ENCODE results near the gene RILP. TPM values are rescaled to one million over a fixed set of nuclear protein-coding genes. Genes with fewer than 3 reads are reported as not detected.
A peak's percentile ranks its signal among the peaks of the same experiment; 100 is the strongest.
"Not testable (repeated sequence)": the region's sequence is repeated elsewhere in the genome, so short reads cannot be mapped to it uniquely, and the experiment has no call there.

RILP gene
- total RNA-seq, 2 experiments from 2014 or later: 2.6 to 3.9 TPM

GRCh38 chr17:1661045-1661444 is 11.4 kb upstream of the RILP start:
- CTCF ChIA-PET: interaction anchor here (0.6 to 4.1 kb wide), 5 partner anchors 8 to 15 kb away, joined by 3 to 29 read pairs (median 4); partner anchors contain the start of gene RILP
- Mint-ChIP-seq H3K27ac (no peak overlapping the region), H3K4me3 (no peak overlapping the region), H3K4me1 (peaks cover 1% of the 10 kb centered on the region), H3K27me3 (no peaks in the 10 kb centered on the region), H3K36me3 (ENCODE audit: low read depth) (peaks cover 59% of the 10 kb centered on the region), H3K9me3 (no peaks in the 10 kb centered on the region)
- POLR2A ChIA-PET: no interaction called here
- DNase-seq: no peak

GRCh38 chr17:1658100-1658499 is 8.4 kb upstream of the RILP start:
- peaks cover 80% of the 10 kb centered on the region for H3K36me3 Mint-ChIP-seq (ENCODE audit: low read depth)
- H3K4me3 Mint-ChIP-seq: no peak overlapping the region
- H3K4me1 Mint-ChIP-seq: peaks cover 1% of the 10 kb centered on the region
- ChIA-PET CTCF (interaction anchor here (0.8 to 1.6 kb wide), 7 partner anchors 9 to 222 kb away, joined by 3 to 7 read pairs (median 5); partner anchors contain the start of gene SCARF1), POLR2A (no interaction called here)
- H3K9me3 Mint-ChIP-seq: no peaks in the 10 kb centered on the region
- no peaks in the 10 kb centered on the region for H3K27me3 Mint-ChIP-seq
- no peak overlapping the region for H3K27ac Mint-ChIP-seq
- DNase-seq: no peak

GRCh38 chr17:1653735-1654134 is 4.1 kb upstream of the RILP start:
- no peak for DNase-seq
- H3K27me3 Mint-ChIP-seq: no peaks in the 10 kb centered on the region
- H3K36me3 Mint-ChIP-seq (ENCODE audit: low read depth): peaks cover 64% of the 10 kb centered on the region
- H3K4me3 Mint-ChIP-seq: no peak overlapping the region
- ChIA-PET POLR2A (no interaction called here), CTCF (interaction anchor here (2.7 kb wide), 1 partner anchor 16 kb away, joined by 14 read pairs; no protein-coding TSS in a partner anchor)
- H3K9me3 Mint-ChIP-seq: no peaks in the 10 kb centered on the region
- H3K27ac Mint-ChIP-seq: no peak overlapping the region
- peaks cover 4% of the 10 kb centered on the region for H3K4me1 Mint-ChIP-seq

- H3K4me3 Mint-ChIP-seq, DNase-seq, H3K9me3 Mint-ChIP-seq, H3K27me3 Mint-ChIP-seq, H3K4me1 Mint-ChIP-seq, POLR2A ChIA-PET, H3K27ac Mint-ChIP-seq: not testable (repeated sequence)
- CTCF ChIA-PET: interaction anchor here (0.6 to 2.7 kb wide), 4 partner anchors 8 to 643 kb away, joined by 4 to 14 read pairs (median 7); no protein-coding TSS in a partner anchor
- peaks cover 55% of the 10 kb centered on the region for H3K36me3 Mint-ChIP-seq (ENCODE audit: low read depth)
These were observed 3.1 kb upstream of the RILP start for GRCh38 chr17:1652794-1653193.

GRCh38 chr17:1651559-1651844 is 1.8 kb upstream of the RILP start:
- peaks cover 11% of the 10 kb centered on the region for H3K4me1 Mint-ChIP-seq
- peaks cover 47% of the 10 kb centered on the region for H3K36me3 Mint-ChIP-seq (ENCODE audit: low read depth)
- no peaks in the 10 kb centered on the region for H3K27me3 Mint-ChIP-seq
- no peak overlapping the region for H3K4me3 Mint-ChIP-seq
- ChIA-PET POLR2A (no interaction called here), CTCF (interaction anchor here (1.1 to 2.7 kb wide), 4 partner anchors 9 to 66 kb away, joined by 3 to 14 read pairs (median 6); no protein-coding TSS in a partner anchor)
- DNase-seq: no peak
- no peaks in the 10 kb centered on the region for H3K9me3 Mint-ChIP-seq
- H3K27ac Mint-ChIP-seq: no peak overlapping the region

GRCh38 chr17:1650731-1651558 is 1.3 kb upstream of the RILP start:
- Mint-ChIP-seq H3K4me3 (no peak overlapping the region), H3K4me1 (peaks cover 14% of the 10 kb centered on the region), H3K36me3 (ENCODE audit: low read depth) (peaks cover 42% of the 10 kb centered on the region), H3K27ac (no peak overlapping the region), H3K9me3 (no peaks in the 10 kb centered on the region), H3K27me3 (no peaks in the 10 kb centered on the region)
- DNase-seq: no peak
- ChIA-PET POLR2A (no interaction called here), CTCF (interaction anchor here (0.6 to 2.7 kb wide), 7 partner anchors 10 to 344 kb away, joined by 3 to 18 read pairs (median 4); partner anchors contain the start of gene SLC43A2)

- H3K4me1 Mint-ChIP-seq: peaks cover 31% of the 10 kb centered on the region
- H3K36me3 Mint-ChIP-seq (ENCODE audit: low read depth): peaks cover 29% of the 10 kb centered on the region
- no peaks in the 10 kb centered on the region for H3K27me3 Mint-ChIP-seq
- DNase-seq: peak; percentile 94
- H3K4me3 Mint-ChIP-seq: peak overlapping the region; percentile 61
- CTCF ChIA-PET: interaction anchor here (0.6 to 3.0 kb wide), 34 partner anchors 9 to 457 kb away, joined by 3 to 29 read pairs (median 4); partner anchors contain the start of genes INPP5K, PRPF8 and SLC43A2
- peak overlapping the region; percentile 72 for H3K27ac Mint-ChIP-seq
- no peaks in the 10 kb centered on the region for H3K9me3 Mint-ChIP-seq
- POLR2A ChIA-PET: interaction anchor here (0.9 kb wide), 1 partner anchor 19 kb away, joined by 3 read pairs; no protein-coding TSS in a partner anchor
These were observed 463 bp downstream of the RILP start for GRCh38 chr17:1648963-1649843.

GRCh38 chr17:1648173-1648962 is 1.3 kb downstream of the RILP start:
- peak overlapping the region; percentile 64 for H3K27ac Mint-ChIP-seq
- H3K9me3 Mint-ChIP-seq: no peaks in the 10 kb centered on the region
- H3K4me3 Mint-ChIP-seq: peak overlapping the region; percentile 61
- DNase-seq: no peak
- peaks cover 34% of the 10 kb centered on the region for H3K4me1 Mint-ChIP-seq
- CTCF ChIA-PET: interaction anchor here (0.6 to 3.0 kb wide), 22 partner anchors 8 to 456 kb away, joined by 3 to 29 read pairs (median 4); partner anchors contain the start of gene INPP5K
- H3K36me3 Mint-ChIP-seq (ENCODE audit: low read depth): peaks cover 21% of the 10 kb centered on the region
- H3K27me3 Mint-ChIP-seq: no peaks in the 10 kb centered on the region
- POLR2A ChIA-PET: no interaction called here

GRCh38 chr17:1647802-1648171 is 1.9 kb downstream of the RILP start:
- ChIA-PET CTCF (interaction anchor here (0.6 to 3.0 kb wide), 8 partner anchors 8 to 455 kb away, joined by 3 to 29 read pairs (median 10); no protein-coding TSS in a partner anchor), POLR2A (no interaction called here)
- no peak for DNase-seq

GRCh38 chr17:1646199-1646875 is 3.3 kb downstream of the RILP start:
- H3K27ac Mint-ChIP-seq: no peak overlapping the region
- H3K36me3 Mint-ChIP-seq (ENCODE audit: low read depth): peaks cover 5% of the 10 kb centered on the region
- no peak overlapping the region for H3K4me3 Mint-ChIP-seq
- no peak for DNase-seq
- H3K27me3 Mint-ChIP-seq: no peaks in the 10 kb centered on the region
- H3K4me1 Mint-ChIP-seq: peaks cover 34% of the 10 kb centered on the region
- POLR2A ChIA-PET: interaction anchor here (0.6 kb wide), 1 partner anchor 130 kb away, joined by 7 read pairs; the partner anchor contains the start of gene INPP5K
- CTCF ChIA-PET: interaction anchor here (0.5 to 1.9 kb wide), 6 partner anchors 10 to 244 kb away, joined by 3 to 5 read pairs (median 4); no protein-coding TSS in a partner anchor
- no peaks in the 10 kb centered on the region for H3K9me3 Mint-ChIP-seq

More at GRCh38 chr17:1647802-1648171, 1.9 kb downstream of the RILP start:
- Mint-ChIP-seq H3K9me3 (no peaks in the 10 kb centered on the region), H3K36me3 (ENCODE audit: low read depth) (peaks cover 15% of the 10 kb centered on the region), H3K27ac (no peak overlapping the region), H3K27me3 (no peaks in the 10 kb centered on the region), H3K4me1 (peaks cover 34% of the 10 kb centered on the region), H3K4me3 (no peak overlapping the region)
